Right ventricle myocardium superior (tissue), 1 donor: ENCODE results near the gene CD300LF. TPM values are rescaled to one million over a fixed set of nuclear protein-coding genes. Genes with fewer than 3 reads are reported as not detected.

Experiments
- ATAC-seq: fragments of 200-7000 bp; cut with Tn5 transposase; one replicate; pipeline ENCODE4 v1.9.1; 2020; ENCODE audit warnings: mild to moderate bottlenecking; ENCODE audit not compliant: poor library complexity
- DNase-seq: peaks from one replicate; pipeline ENCODE4 v3.0.0-alpha.2; 2020
- intact Hi-C: fragments of 100-400 bp; cut with DNase I; formaldehyde crosslinking; loops from one replicate; pipeline ENCODE4 v1.11.2; 2022
- total RNA-seq: library from RNA; stranded (reverse); fragmentation: NEBNext Ultra II Directional; extraction: Animal tissue kit (Norgen Biotek cat#: 25700); gene quantifications from one replicate; pipeline ENCODE4 v1.2.1, GENCODE V29; 2021
- donor health status: DM: no; HTN: yes; CAD: no; lungs with severe emphysema.

CD300LF gene
- total RNA-seq, 1 donor from 2014 or later, result not detected

DNA sequence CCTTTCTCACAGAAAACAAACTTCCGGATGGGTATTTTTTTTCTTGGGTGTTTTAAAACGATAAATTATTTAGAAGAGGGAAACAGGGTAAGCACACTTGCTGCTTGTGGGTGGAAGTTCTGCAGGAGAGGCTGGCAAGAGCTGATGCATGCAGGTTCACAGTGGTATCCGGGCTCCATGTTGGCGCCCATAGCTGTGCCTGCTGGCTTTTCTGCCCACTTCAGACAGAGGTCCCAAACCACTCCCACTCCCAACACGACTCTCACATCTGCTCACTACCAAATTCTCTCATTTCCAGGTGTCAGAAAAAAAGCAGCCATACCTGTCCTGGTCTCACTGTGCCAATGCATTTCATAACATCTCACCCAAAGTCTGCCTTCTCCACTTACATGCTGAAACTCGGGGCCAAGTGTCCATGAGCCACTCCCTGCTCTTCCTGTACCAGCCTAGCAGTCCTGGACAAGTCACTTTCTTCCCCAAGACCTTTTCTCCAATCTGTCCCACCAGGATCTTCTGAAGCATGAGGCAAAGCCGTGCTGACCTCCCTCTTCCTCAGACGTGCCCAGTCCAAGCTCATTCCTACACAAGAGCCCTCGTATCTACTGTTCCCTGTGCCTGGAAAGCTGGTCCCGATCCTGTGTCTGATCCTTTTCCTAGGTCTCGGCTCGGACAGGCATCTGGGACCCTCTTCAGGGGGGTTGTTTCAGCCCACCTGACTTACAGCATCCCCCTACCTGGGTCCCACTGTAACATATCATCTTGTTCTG, 1.5 kb downstream of the CD300LF start:
- DNase-seq (no peak), ATAC-seq (no peak)
- intact Hi-C loops, result no loop called here

DNA sequence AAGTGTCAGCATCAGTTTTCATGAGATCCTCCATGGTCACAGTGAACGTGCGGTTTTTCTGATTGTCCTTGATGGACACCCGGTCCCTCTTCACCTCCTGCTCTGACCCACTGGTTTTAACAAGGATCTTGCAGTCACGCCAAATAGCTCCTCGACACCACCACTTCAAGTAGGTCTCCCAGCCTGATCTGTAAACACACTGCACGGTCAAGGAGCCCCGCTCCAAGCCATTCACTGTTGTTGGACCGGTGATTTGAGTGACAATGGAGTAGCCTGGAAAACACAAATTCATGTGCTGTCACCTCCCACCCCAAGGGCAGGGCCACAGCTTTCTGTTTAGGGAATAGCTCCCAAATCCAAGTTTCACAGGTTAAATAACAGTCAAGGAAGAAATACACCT, 8.2 kb downstream of the CD300LF start:
- ATAC-seq (no peak), DNase-seq (no peak)
- intact Hi-C loops, result no loop called here

DNA sequence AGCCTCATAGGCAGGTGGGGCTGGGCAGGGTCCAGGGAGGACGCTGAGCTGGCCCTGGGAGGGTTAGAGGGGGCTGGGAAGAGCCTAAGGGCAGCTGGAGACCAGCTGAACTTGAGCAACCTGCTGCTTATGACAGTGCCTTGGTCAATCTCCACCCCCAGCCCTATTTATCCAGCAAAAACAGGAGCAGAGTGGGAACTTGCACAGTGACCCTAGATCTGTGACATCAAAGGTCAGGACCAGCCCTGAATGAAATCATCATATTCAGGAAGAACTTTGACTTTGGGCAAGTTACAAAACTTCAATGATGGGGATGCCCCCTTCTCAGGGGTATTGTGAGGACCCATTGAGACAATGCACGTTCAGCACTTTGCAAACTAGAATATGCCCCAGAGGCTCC, 9.4 kb downstream of the CD300LF start:
- no peak for ATAC-seq
- intact Hi-C loops, result no loop called here
- no peak for DNase-seq

- ATAC-seq, result no peak
- no peak for DNase-seq
- intact Hi-C loops, result no loop called here
Observed at GRCh38 chr17:74702116-74702871, 10.4 kb downstream of the CD300LF start.

DNA sequence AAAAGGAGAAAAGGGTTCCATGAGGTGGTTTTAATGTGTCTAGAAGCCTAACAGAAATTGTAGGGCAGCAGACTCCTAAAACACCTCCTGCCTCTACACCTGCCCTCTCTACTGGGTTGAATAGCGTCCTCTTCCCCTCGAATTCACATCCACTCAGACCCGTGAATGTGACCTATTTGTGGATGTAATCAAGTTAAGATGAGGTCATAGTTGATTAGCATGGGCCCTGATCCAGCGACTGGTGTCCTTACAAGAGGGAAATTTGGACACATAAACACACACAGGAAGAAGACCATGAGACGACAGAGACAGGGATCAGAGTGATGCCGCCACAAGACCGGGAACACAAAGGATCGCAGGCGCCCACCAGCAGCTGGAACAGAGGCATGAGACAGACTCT, 13.5 kb downstream of the CD300LF start:
- intact Hi-C loops, result no loop called here
- ATAC-seq, result no peak
- no peak for DNase-seq

DNA sequence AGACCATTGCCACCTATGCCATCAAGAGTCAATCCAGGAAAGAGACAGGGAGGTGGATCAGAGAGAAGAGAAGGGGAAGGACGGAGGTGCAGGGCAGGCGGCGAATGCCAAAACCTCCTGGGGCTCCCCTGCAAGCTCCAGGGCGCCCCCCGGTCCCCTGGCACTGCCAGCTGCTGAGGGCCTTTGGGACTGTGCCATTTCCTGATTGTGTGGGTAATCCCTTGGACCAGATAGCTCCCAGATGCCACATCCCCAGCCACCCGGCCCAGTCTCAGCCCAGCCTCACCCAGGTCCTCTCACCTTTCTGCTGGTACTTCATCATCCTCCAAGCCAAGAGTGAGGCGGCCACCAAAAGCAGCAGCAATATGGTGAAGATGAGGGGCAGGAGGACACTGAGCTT, 14.7 kb downstream of the CD300LF start:
- intact Hi-C loops, result no loop called here
- ATAC-seq (no peak), DNase-seq (no peak)

DNA sequence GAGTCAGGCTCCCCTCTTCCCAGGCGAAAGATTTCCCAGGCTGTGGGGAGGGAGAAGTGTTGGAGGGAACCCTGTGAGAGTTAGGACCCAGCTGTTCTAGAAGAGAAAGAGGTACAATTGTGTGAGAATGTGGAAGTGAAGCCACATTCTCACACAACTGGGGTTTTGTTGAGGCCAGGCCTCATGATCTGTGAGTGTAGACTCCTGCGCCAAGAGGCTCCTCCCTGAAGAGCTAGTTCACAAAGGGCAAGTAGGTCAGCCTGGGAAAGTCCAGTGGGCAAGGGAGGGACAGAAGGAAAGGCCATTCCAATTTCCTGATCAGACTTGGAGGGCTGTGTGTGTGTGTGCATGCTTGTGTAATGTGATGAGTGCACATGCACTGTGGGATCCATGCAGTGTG, 15.2 kb downstream of the CD300LF start:
- DNase-seq, result no peak
- intact Hi-C loops, result no loop called here
- no peak for ATAC-seq

GRCh38 chr17:74695629-74696028, 17.1 kb downstream of the CD300LF start:
- DNase-seq (no peak), ATAC-seq (no peak)
- intact Hi-C loops, result no loop called here

DNA sequence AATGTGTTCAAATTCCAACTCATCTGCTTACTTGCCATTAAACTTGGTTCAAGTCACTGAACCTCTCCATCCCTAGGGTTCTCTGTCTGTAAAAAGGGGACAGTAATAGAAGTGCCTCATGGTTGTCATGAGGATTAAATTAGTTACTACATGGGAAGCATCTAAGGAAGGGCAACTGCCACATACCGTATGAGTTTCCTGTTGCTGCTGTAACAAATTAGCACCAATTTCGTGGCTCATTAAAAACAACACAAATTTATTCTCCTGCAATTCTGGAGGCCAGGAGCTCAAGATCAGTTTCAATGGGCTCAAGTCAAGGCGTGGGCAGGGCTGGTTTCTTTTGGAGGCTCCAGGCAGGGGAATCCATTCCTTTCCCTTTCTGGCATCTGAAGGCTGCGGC, 18.6 kb downstream of the CD300LF start:
- DNase-seq (no peak), ATAC-seq (no peak)
- intact Hi-C loops, result no loop called here

DNA sequence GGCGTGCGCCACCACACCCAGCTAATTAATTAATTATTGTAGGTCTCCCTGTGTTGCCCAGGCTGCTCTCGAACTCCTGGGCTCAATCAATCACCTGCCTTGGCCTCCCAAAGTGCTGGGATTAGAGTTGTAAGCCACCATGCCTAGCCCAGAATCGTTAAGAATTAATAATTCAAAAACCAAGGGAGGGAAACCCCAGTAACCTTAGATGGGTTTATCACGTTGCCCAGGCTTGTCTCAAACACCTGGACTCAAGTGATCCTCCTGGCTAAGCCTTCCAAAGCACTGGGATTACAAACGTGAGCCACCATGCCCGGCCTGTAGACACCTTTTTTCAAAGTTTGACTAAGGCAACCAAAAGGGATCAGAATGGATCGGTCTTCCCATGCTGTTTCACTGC, 21.6 kb downstream of the CD300LF start:
- intact Hi-C loops, result no loop called here
- ATAC-seq, result no peak
- DNase-seq, result no peak

DNA sequence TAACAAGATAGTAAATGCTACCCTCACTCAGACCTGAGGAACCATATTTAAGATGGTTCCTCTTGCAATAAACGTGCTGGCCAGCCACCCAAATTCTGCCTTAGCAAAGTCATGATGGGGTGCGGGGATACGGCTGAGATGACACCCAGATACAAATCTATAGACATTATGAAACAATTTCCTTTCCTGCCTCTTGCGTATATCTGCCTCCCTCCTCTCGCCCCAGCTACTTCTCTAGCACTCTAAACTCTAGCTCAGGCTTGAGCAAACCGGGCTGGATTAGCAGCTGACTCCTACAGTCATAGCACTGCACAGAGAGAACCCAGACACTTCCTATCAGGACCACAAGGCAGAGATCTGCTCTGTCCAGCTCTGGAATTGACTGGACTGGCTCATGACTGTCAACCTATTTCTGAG, 22.3 kb downstream of the CD300LF start:
- DNase-seq, result peak; percentile 47
- intact Hi-C loops, result no loop called here
- peak; percentile 53 for ATAC-seq

DNA sequence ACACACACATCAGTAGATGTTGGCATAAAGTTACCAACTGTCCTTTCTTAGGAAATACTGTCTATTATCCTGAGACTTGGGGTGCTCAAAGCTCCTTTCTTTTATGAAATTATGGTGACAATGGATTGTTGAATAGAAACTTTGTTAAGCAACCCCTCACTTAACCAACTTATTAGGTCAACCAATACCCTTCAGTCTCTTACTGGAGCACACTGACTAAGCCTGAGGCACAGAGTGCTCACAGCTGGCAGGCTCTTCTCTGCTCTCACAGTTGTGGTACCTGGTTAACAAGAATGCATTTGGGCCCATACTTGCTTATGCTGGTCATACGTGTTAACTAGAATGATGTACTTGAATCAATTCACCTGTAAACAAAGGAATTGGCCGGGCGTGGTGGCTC, 24.8 kb downstream of the CD300LF start:
- no peak for DNase-seq
- no peak for ATAC-seq
- intact Hi-C loops, result no loop called here

DNA sequence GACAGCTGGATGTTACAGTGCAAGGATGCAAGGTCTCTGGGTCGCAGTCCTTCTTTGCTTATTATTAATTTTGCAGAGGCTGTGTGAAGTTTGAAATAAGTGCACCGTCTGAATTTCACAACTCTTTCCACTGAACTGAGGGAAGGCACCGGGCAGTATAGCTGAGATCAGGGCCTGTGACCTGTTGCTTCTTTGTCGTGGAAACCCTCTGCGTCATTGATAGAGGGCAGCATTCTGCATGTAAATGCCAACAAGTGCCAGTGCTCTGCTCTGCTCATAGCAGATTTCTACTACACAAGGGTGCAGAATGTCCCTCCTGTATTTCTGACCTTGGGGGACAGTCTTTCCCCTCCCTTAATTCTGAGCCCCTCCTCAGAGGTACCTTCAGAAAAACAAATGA, 26.0 kb downstream of the CD300LF start:
- ATAC-seq, result no peak
- intact Hi-C loops, result no loop called here
- DNase-seq, result no peak

DNA sequence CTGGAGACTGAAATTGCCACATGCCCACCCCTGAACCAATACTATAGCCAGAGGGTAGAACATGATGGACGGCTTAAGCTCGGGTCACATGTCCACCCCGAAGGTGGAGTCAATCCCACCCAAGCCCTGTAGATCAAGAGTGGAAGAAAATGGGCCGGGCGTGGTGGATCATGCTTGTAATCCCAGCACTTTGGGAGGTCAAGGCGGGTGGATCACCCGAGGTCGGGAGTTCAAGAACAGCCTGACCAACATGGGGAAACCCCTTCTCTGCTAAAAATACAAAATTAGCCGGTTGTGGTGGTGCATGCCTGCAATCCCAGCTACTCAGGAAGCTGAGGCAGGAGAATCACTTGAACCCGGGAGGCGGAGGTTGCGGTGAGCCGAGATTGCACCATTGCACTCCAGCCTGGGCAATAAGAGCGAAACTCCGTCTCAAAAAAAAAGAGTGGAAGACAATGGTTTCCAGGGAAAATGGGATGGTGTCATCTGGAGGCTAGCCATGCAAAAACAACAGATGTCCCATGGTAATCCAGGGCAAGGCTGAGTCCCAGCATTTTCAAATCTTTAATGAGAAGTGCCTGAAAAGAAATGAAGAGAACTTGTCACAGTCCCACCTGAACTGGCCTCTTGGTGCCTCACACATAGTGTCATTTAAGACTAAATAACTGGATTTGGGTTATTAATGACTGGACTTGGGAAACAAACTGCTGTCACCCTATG, 30.1 kb downstream of the CD300LF start:
- intact Hi-C loops, result no loop called here
- ATAC-seq (no peak), DNase-seq (no peak)

- intact Hi-C loops, result no loop called here
- ATAC-seq, result no peak
- DNase-seq, result no peak
Observed at GRCh38 chr17:74682028-74682427, 30.7 kb downstream of the CD300LF start.

DNA sequence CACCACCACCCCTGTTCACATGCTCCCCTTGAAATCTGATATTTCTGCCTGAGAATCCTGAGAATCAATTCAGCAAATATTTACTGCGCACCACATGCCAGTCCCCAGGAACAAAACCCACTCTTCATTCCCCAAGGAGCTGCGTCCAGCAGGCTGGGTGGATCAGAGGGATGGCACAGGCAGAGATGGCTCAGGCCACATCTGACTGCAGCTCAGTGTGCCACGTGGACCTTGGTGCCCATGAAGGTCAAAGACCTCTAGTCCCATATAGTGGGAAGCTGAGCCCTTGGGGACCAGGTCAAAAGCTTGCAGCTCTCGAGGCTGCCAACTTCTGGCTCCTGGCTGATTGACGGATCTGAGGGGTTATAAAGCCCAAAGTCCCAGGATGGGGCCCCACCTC, 31.8 kb downstream of the CD300LF start:
- DNase-seq, result no peak
- intact Hi-C loops, result no loop called here
- no peak for ATAC-seq

- ATAC-seq (no peak), DNase-seq (no peak)
- intact Hi-C loops, result no loop called here
Observed at GRCh38 chr17:74680213-74680612, 32.5 kb downstream of the CD300LF start.

DNA sequence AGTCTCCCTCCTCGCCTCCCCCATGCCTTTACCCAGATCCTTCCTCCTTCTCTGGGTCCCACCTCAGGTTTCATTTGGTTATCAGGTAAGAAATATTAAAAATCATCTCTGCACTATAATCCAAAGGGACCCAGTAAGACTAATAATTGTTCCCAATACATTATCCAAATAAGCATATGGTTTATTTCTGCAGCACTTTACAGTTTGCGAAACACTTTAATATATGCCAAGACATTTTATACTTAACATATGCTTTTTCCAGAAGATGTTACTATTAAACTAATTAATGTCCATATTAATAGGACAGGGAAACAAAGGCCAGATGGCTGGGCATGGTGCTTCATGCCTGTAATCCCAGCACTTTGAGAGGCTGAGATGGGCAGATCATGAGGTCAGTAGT, 33.3 kb downstream of the CD300LF start:
- no peak for ATAC-seq
- no peak for DNase-seq
- intact Hi-C loops, result no loop called here

DNA sequence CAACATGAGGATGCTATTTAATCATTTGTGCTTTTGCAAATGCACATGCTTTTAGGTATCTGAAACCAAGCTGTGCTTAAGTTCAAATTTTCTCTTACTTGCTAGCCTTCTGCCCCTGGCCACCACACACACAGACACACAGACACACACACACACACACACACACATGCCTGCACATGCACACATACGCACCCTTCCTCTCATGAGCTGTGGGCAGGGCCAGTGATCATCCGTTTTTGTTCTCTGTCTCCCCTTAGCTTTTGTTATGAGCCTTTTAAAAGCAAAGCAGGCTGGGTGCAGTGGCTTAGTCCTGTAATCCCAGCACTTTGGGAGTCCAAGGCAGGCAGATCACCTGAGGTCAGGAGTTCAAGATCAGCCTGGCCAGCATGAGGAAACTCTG, 34.2 kb downstream of the CD300LF start:
- ATAC-seq, result no peak
- DNase-seq, result no peak
- intact Hi-C loops, result no loop called here
